Fibroblast of lung (primary cell): ENCODE measurements around the gene APP.

Experiments used
- EZH2 ChIP-seq: IDR thresholded peaks from 2 replicates; pipeline ENCODE4 v1.5.1; 2012; ENCODE audit warnings: low read length, control low read depth, mild to moderate bottlenecking; ENCODE audit errors: missing control alignments
- TF ChIP-seq, protein P1 (sequence below), 2 donors: IDR thresholded peaks in 1 of 2; conservative IDR thresholded peaks in 1 of 2; 1 replicate in 1 of 2; 2 replicates in 1 of 2; pipeline ENCODE4 v1.5.1; 2011 to 2012; ENCODE audit warnings: low read length in 2 of 2, control low read depth in 1 of 2, inconsistent platforms in 1 of 2, low read depth in 1 of 2, mild to moderate bottlenecking in 1 of 2

DNA sequence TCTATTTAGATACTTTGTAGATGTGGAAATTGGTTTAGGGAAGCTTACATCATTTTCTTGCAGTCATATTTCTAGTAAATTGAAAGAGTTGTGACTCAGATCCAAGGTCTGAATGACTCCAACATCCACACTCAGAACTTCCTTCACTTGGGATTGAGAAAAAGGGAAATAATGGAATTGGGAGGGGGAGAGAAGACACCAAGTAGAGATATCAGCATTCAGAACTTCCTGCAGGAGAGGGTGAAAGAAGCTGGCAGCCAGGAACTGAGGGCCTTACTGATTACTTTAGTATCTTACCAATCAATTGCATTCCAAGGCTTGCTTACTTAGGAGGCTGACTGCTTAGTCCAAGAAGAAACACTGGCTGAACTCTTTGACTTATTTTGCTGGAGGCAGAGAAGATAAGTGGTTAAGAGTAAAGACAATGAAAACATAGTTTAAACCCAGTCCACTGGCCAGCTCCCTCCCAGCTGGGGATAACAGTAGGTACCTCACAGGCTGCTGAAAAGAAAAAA is 21.7 kb downstream of the APP start:
- TF ChIP-seq, protein P1, sequence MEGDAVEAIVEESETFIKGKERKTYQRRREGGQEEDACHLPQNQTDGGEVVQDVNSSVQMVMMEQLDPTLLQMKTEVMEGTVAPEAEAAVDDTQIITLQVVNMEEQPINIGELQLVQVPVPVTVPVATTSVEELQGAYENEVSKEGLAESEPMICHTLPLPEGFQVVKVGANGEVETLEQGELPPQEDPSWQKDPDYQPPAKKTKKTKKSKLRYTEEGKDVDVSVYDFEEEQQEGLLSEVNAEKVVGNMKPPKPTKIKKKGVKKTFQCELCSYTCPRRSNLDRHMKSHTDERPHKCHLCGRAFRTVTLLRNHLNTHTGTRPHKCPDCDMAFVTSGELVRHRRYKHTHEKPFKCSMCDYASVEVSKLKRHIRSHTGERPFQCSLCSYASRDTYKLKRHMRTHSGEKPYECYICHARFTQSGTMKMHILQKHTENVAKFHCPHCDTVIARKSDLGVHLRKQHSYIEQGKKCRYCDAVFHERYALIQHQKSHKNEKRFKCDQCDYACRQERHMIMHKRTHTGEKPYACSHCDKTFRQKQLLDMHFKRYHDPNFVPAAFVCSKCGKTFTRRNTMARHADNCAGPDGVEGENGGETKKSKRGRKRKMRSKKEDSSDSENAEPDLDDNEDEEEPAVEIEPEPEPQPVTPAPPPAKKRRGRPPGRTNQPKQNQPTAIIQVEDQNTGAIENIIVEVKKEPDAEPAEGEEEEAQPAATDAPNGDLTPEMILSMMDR (conservative IDR thresholded peaks at IDR 0.05 in 1 of 2, IDR thresholded peaks at IDR 0.05 in 1 of 2; ENCODE audit: low read depth in 1 of 2, low read length in 2 of 2) = no peak
- TF ChIP-seq EZH2 = no peak
